ENCODE data around the gene SERPINA5.

DNA sequence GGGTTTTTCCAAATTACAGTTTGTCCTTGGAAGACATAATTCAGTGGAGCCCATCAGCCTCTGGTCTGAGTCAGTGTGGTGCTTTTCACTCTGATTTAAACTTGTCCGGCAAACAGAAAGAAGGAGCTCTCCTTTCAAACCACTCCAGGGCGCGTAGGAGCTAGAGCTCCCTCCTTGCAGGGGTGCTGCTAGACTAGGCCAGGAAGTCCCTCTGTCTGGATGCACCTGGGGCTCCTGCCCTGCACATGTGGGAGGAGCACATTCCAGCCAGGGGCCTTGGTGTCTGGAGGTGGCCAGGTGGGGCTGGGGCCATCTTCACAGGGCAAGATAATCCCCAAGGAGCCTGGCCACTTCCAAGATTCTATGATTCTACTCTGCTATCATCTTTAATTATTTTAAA is 34.0 kb downstream of the SERPINA5 start:
- TF ChIP-seq CTCF (IDR thresholded peaks at IDR 0.05) (no peak), ESRRA (CRISPR knock-in tag; IDR thresholded peaks at IDR 0.05; ENCODE audit: borderline replicate concordance) (no peak), USF1 (CRISPR knock-in tag; IDR thresholded peaks at IDR 0.05) (no peak), ELF4 (CRISPR knock-in tag; IDR thresholded peaks at IDR 0.05; ENCODE audit: low read depth) (no peak), SP1 (CRISPR knock-in tag; conservative IDR thresholded peaks at IDR 0.05) (no peak), PRRX2 (CRISPR knock-in tag; IDR thresholded peaks at IDR 0.05) (no peak)

Data from WTC11 (cell line).